Smooth muscle cell (in vitro differentiated cells): Measurements from ENCODE around the gene TINAGL1. TPM values are rescaled to one million over a fixed set of nuclear protein-coding genes. Genes with fewer than 3 reads are reported as not detected.
A peak's percentile ranks its signal among the peaks of the same experiment; 100 is the strongest.

ENCODE experiments used
- DNase-seq: peaks from one replicate; lab custom pipeline; 2025; ENCODE audit not compliant: unreplicated experiment; lab: John Stamatoyannopoulos, UW
- H2AFZ ChIP-seq: fragments of 200-600 bp; sonication (generic); 2 replicates; pipeline ENCODE4 v1.6.0; 2016; ENCODE audit warnings: antibody characterized with exemption, low read depth, mild to moderate bottlenecking
- H3F3A ChIP-seq: fragments of 200-600 bp; sonication (generic); 2 replicates; pipeline ENCODE4 v1.6.0; 2017; ENCODE audit warnings: antibody characterized with exemption, low read depth
- H3K27ac ChIP-seq: fragments of 200-600 bp; sonication (generic); 2 replicates; pipeline ENCODE4 v1.5.1; 2016; ENCODE audit warnings: low read depth, mild to moderate bottlenecking
- H3K27me3 ChIP-seq: fragments of 200-600 bp; sonication (generic); 2 replicates; pipeline ENCODE4 v1.6.1; 2016; ENCODE audit warnings: low read depth, mild to moderate bottlenecking
- H3K36me3 ChIP-seq: fragments of 200-600 bp; sonication (generic); 2 replicates; pipeline ENCODE4 v1.5.1; 2016; ENCODE audit warnings: low read depth
- H3K4me1 ChIP-seq: fragments of 200-600 bp; sonication (generic); 2 replicates; pipeline ENCODE4 v1.5.1; 2016; ENCODE audit warnings: low read depth
- H3K4me2 ChIP-seq: fragments of 200-600 bp; sonication (generic); 2 replicates; pipeline ENCODE4 v1.6.0; 2016; ENCODE audit warnings: mild to moderate bottlenecking
- H3K4me3 ChIP-seq: fragments of 200-600 bp; sonication (generic); 2 replicates; pipeline ENCODE4 v1.5.1; 2016; ENCODE audit warnings: mild to moderate bottlenecking
- H3K79me2 ChIP-seq: fragments of 200-600 bp; sonication (generic); 2 replicates; pipeline ENCODE4 v1.6.0; 2016; ENCODE audit warnings: low read depth, mild to moderate bottlenecking
- H3K9ac ChIP-seq: fragments of 200-600 bp; sonication (generic); 2 replicates; pipeline ENCODE4 v1.6.0; 2016; ENCODE audit warnings: low read depth
- H3K9me3 ChIP-seq: fragments of 200-600 bp; sonication (generic); replicated peaks from 2 replicates; pipeline ENCODE4 v1.5.1; 2016; ENCODE audit warnings: low read depth
- H4K20me1 ChIP-seq: fragments of 200-600 bp; sonication (generic); 2 replicates; pipeline ENCODE4 v1.6.0; 2016; ENCODE audit warnings: low read depth
- WGBS: methylation state at CpG from one replicate; pipeline ENCODE4 v1.1.7; 2016; ENCODE audit warnings: low lambda C conversion rate; 5-methylcytosine and 5-hydroxymethylcytosine counted together
- polyA plus RNA-seq: library from polyadenylated mRNA; unstranded; fragments of >200 nt; fragmentation: Nextera tagmentation; extraction: Ambion mirVana; gene quantifications from 2 replicates; pipeline ENCODE4 v1.2.1, GENCODE V29; 2016
- total RNA-seq: library from RNA; depleted of rRNA; stranded (reverse); fragments of >200 nt; gene quantifications from 2 replicates; pipeline ENCODE4 v1.2.3, GENCODE V29; 2014
- TF ChIP-seq, protein P1 (sequence below): fragments of 200-600 bp; sonication (generic); IDR thresholded peaks from 2 replicates; pipeline ENCODE4 v1.5.1; 2017; ENCODE audit warnings: borderline replicate concordance, mild to moderate bottlenecking, antibody characterized with exemption; ENCODE audit not compliant: insufficient read depth, poor library complexity, severe bottlenecking

Gene TINAGL1
- total and polyA plus RNA-seq, 2 experiments from 2014 or later: 40.9 to 142 TPM

GRCh38 chr1:31617218-31617915 is 41.1 kb downstream of the TINAGL1 start, which contains the start of gene HCRTR1:
Gene HCRTR1 (plus strand): TSS chr1:31617689. CDS start chr1:31619193, 1,504 bp downstream.
- no peak within 1 kb of the TSS for H3K9ac ChIP-seq
- no peaks in the 10 kb centered on the region for H3K9me3 ChIP-seq
- no peaks in the 10 kb centered on the region for H3F3A ChIP-seq
- H3K4me1 ChIP-seq: no peaks in the 10 kb centered on the region
- H3K79me2 ChIP-seq: no peaks in the 10 kb centered on the region
- 30% methylated on average over 16 of the region's 48 CpGs for WGBS
- H3K4me3 ChIP-seq: peak within 1 kb of the TSS; percentile 70
- H3K27ac ChIP-seq: no peak within 1 kb of the TSS
- H3K27me3 ChIP-seq: peaks cover 8% of the 10 kb centered on the region
- H3K36me3 ChIP-seq: no peaks in the 10 kb centered on the region
- no peaks in the 10 kb centered on the region for H4K20me1 ChIP-seq
- TF ChIP-seq, protein P1, sequence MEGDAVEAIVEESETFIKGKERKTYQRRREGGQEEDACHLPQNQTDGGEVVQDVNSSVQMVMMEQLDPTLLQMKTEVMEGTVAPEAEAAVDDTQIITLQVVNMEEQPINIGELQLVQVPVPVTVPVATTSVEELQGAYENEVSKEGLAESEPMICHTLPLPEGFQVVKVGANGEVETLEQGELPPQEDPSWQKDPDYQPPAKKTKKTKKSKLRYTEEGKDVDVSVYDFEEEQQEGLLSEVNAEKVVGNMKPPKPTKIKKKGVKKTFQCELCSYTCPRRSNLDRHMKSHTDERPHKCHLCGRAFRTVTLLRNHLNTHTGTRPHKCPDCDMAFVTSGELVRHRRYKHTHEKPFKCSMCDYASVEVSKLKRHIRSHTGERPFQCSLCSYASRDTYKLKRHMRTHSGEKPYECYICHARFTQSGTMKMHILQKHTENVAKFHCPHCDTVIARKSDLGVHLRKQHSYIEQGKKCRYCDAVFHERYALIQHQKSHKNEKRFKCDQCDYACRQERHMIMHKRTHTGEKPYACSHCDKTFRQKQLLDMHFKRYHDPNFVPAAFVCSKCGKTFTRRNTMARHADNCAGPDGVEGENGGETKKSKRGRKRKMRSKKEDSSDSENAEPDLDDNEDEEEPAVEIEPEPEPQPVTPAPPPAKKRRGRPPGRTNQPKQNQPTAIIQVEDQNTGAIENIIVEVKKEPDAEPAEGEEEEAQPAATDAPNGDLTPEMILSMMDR: no peak
- DNase-seq: no peak
- H2AFZ ChIP-seq: peak within 1 kb of the TSS; percentile 69
- H3K4me2 ChIP-seq: peak within 1 kb of the TSS; percentile 100

DNA sequence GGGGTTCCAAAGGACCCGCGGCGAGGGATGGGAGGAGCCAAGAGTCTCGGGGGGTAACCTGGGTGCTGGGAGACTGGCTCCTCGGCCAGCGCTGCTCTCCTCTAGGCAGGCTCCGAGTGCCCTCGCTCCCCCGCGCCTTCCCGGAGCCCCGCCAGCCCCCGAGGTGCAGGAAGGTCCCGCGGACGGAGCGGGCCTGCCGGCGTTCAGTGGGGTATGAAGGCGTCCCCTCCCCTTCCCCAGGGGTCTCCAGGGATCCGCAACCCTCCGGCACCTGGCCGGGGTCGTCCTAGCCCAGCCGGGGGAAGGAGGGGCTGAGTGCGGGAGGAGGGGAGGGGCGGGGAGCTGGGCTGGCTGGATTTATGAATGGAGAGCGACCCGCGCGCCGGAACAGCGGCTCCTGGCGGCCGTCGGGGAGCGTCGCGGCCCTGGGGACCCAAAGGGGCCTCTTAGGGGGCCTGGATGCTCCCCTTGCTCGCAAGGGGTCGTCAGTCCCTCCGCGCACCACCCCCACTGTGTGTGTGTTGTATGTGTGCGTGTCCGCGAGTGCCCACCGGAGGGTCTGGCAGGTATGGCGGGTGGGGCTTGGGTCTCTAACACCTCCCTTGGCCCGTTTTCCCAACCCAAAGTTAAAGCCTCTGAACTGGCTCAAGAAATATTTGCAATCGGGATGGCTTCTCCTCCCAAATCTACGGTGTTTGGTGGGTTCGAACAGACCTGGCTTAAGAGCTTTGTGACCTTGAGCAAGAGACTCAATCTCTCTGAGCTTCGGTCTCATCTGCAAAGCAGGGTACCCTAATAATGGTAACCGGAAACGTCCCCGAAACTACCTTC is 41.8 kb downstream of the TINAGL1 start:
- Histone ChIP-seq H3K27me3 (peaks cover 8% of the 10 kb centered on the region), H3K79me2 (no peaks in the 10 kb centered on the region), H3K9me3 (no peaks in the 10 kb centered on the region), H2AFZ (peak overlapping the region; percentile 69), H3F3A (no peaks in the 10 kb centered on the region), H3K4me1 (no peaks in the 10 kb centered on the region), H3K4me2 (peak overlapping the region; percentile 100), H3K36me3 (no peaks in the 10 kb centered on the region), H3K4me3 (peak overlapping the region; percentile 70), H3K27ac (no peak overlapping the region), H3K9ac (no peak overlapping the region), H4K20me1 (no peaks in the 10 kb centered on the region)
- 21% methylated on average over 29 of the region's 56 CpGs for WGBS
- TF ChIP-seq, protein P1: peak; percentile 90
- no peak for DNase-seq

- TF ChIP-seq, protein P1: no peak
- H3K9me3 ChIP-seq: no peaks in the 10 kb centered on the region
- no peaks in the 10 kb centered on the region for H4K20me1 ChIP-seq
- H3F3A ChIP-seq: no peaks in the 10 kb centered on the region
- no peak overlapping the region for H3K4me3 ChIP-seq
- H3K9ac ChIP-seq: no peak overlapping the region
- H3K4me1 ChIP-seq: no peaks in the 10 kb centered on the region
- no peaks in the 10 kb centered on the region for H3K36me3 ChIP-seq
- 87% methylated on average over 23 of the region's 23 CpGs for WGBS
- H3K27ac ChIP-seq: no peak overlapping the region
- H3K27me3 ChIP-seq: peaks cover 8% of the 10 kb centered on the region
- no peak overlapping the region for H2AFZ ChIP-seq
- no peak for DNase-seq
- no peak overlapping the region for H3K4me2 ChIP-seq
- no peaks in the 10 kb centered on the region for H3K79me2 ChIP-seq
Observed at GRCh38 chr1:31618916-31619846, 42.9 kb downstream of the TINAGL1 start.
